GM19043 (cell line): ENCODE results near the gene ATF1.
"Not testable (repeated sequence)": the region's sequence is repeated elsewhere in the genome, so short reads cannot be mapped to it uniquely, and the experiment has no call there.

Experiments used
- ATAC-seq: cut with Tn5 transposase; IDR thresholded peaks from one replicate; pipeline ENCODE4 v1.9.1; 2021; ENCODE audit warnings: low read depth; ENCODE audit not compliant: unreplicated experiment

The ATF1 gene

GRCh38 chr12:50788561-50788960 is 24.7 kb downstream of the ATF1 start:
- ATAC-seq: no peak

GRCh38 chr12:50790081-50790480 is 26.2 kb downstream of the ATF1 start:
- no peak for ATAC-seq

GRCh38 chr12:50799908-50800307 is 36.0 kb downstream of the ATF1 start:
- ATAC-seq: no peak

- ATAC-seq: no peak
Measured at GRCh38 chr12:50803230-50803875, 39.5 kb downstream of the ATF1 start.

- ATAC-seq: no peak
Measured at GRCh38 chr12:50806176-50806575, 42.3 kb downstream of the ATF1 start.

- ATAC-seq: not testable (repeated sequence)
Measured at GRCh38 chr12:50809131-50809530, 45.2 kb downstream of the ATF1 start.

GRCh38 chr12:50814921-50815320 is 51.0 kb downstream of the ATF1 start:
- not testable (repeated sequence) for ATAC-seq

GRCh38 chr12:50820177-50820576 is 56.3 kb downstream of the ATF1 start:
- no peak for ATAC-seq

GRCh38 chr12:50822082-50822481 is 58.2 kb downstream of the ATF1 start:
- no peak for ATAC-seq

GRCh38 chr12:50823724-50824123 is 59.8 kb downstream of the ATF1 start:
- ATAC-seq: not testable (repeated sequence)

- ATAC-seq: no peak
Measured at GRCh38 chr12:50824914-50825313, 61.0 kb downstream of the ATF1 start.

GRCh38 chr12:50825372-50825838 is 61.5 kb downstream of the ATF1 start:
- no peak for ATAC-seq

GRCh38 chr12:50828121-50828520 is 64.2 kb downstream of the ATF1 start:
- no peak for ATAC-seq

- no peak for ATAC-seq
Measured at GRCh38 chr12:50828886-50829285, 65.0 kb downstream of the ATF1 start.

- ATAC-seq: not testable (repeated sequence)
Measured at GRCh38 chr12:50833801-50834200, 69.9 kb downstream of the ATF1 start.

- ATAC-seq: no peak
Measured at GRCh38 chr12:50839042-50839441, 75.1 kb downstream of the ATF1 start.

GRCh38 chr12:50840809-50841487 is 77.0 kb downstream of the ATF1 start:
- ATAC-seq: no peak

- ATAC-seq: no peak
Measured at GRCh38 chr12:50841716-50842531, 78.0 kb downstream of the ATF1 start.

GRCh38 chr12:50842637-50843493 is 79.0 kb downstream of the ATF1 start, which contains the start of gene TMPRSS12:
TSS of gene TMPRSS12 (plus strand) at chr12:50842926. CDS start at chr12:50842965, 39 bp downstream.
- ATAC-seq: no peak

GRCh38 chr12:50845021-50845647 is 81.2 kb downstream of the ATF1 start:
- no peak for ATAC-seq
